OCI-LY7 (cell line): ENCODE data around the gene CPLX3. TPM values are rescaled to one million over a fixed set of nuclear protein-coding genes. Genes with fewer than 3 reads are reported as not detected.

Experiments
- BruUV-seq: library from RNA; stranded (reverse); fragments of 400-500 nt; replicated peaks from 2 replicates; lab custom pipeline; 2021; lab: Mats Ljungman, UMichigan
- CTCF ChIA-PET: fragments of 300-600 bp; sonication (Branson Sonifier 250); formaldehyde crosslinking; loops from one replicate; lab custom pipeline; 2022; ENCODE audit warnings: antibody characterized with exemption; ENCODE audit not compliant: unreplicated experiment; lab: Charles Lee
- POLR2A ChIA-PET: fragments of 300-600 bp; sonication (Branson Sonifier 250); formaldehyde crosslinking; loops from one replicate; lab custom pipeline; 2022; ENCODE audit warnings: antibody characterized with exemption; lab: Charles Lee
- DNase-seq: peaks from one replicate; pipeline ENCODE4 v3.0.0-alpha.2; 2015; ENCODE audit warnings: low spot score
- H2AFZ ChIP-seq: fragments of 200-600 bp; sonication (generic), shearing (Covaris generic); 2 replicates; pipeline ENCODE4 v1.6.1; 2014; ENCODE audit warnings: mild to moderate bottlenecking, antibody characterized with exemption, low read length, moderate library complexity
- H3K27ac ChIP-seq: fragments of 200-600 bp; sonication (generic); 2 replicates; pipeline ENCODE4 v1.5.1; 2014; ENCODE audit warnings: mixed run types, low read depth, mild to moderate bottlenecking, moderate library complexity, low read length, inconsistent platforms; ENCODE audit not compliant: poor library complexity, severe bottlenecking
- H3K36me3 ChIP-seq: fragments of 200-600 bp; sonication (generic); 2 replicates; pipeline ENCODE4 v1.6.1; 2014; ENCODE audit warnings: mild to moderate bottlenecking, antibody characterized with exemption, low read length, moderate library complexity, mixed read lengths; ENCODE audit not compliant: insufficient read depth
- H3K4me1 ChIP-seq: fragments of 200-600 bp; sonication (generic); 2 replicates; pipeline ENCODE4 v1.5.1; 2014; ENCODE audit warnings: mild to moderate bottlenecking, low read length; ENCODE audit not compliant: insufficient read depth, poor library complexity, severe bottlenecking
- H3K4me2 ChIP-seq: fragments of 200-600 bp; sonication (generic); 2 replicates; pipeline ENCODE4 v1.6.1; 2014; ENCODE audit warnings: mild to moderate bottlenecking, low read length
- H3K4me3 ChIP-seq: fragments of 200-600 bp; sonication (generic); 2 replicates; pipeline ENCODE4 v1.5.1; 2014; ENCODE audit warnings: mild to moderate bottlenecking, low read depth, low read length; ENCODE audit not compliant: poor library complexity, severe bottlenecking
- H3K79me2 ChIP-seq: fragments of 200-600 bp; sonication (generic); 2 replicates; pipeline ENCODE4 v1.6.1; 2016; ENCODE audit warnings: low read depth, mild to moderate bottlenecking, low read length, moderate library complexity, mixed read lengths; ENCODE audit not compliant: insufficient read depth
- H3K9me2 ChIP-seq: fragments of 200-600 bp; sonication (generic); 2 replicates; pipeline ENCODE4 v1.6.1; 2016; ENCODE audit warnings: mild to moderate bottlenecking, low read length, mixed read lengths; ENCODE audit not compliant: insufficient read depth
- H3K9me3 ChIP-seq: fragments of 200-600 bp; sonication (generic); 2 replicates; pipeline ENCODE4 v1.6.1; 2014; ENCODE audit warnings: mild to moderate bottlenecking, mixed run types, low read length, mixed read lengths
- H4K20me1 ChIP-seq: fragments of 200-600 bp; sonication (generic); 2 replicates; pipeline ENCODE4 v1.6.1; 2014; ENCODE audit warnings: mild to moderate bottlenecking, antibody characterized with exemption, low read length, moderate library complexity, mixed read lengths; ENCODE audit not compliant: insufficient read depth
- CTCF ChIP-seq: fragments of 200-600 bp; sonication (generic); conservative IDR thresholded peaks from 2 replicates; pipeline ENCODE4 v1.5.1; 2014; ENCODE audit warnings: mild to moderate bottlenecking, antibody characterized with exemption, low read length, moderate library complexity, mixed read lengths
- EZH2phosphoT487 ChIP-seq: fragments of 200-600 bp; sonication (generic); IDR thresholded peaks from 2 replicates; pipeline ENCODE4 v1.6.1; 2018; ENCODE audit warnings: low read depth, borderline replicate concordance, mild to moderate bottlenecking, mixed run types, antibody characterized with exemption, low read length, moderate library complexity, mixed read lengths
- intact Hi-C: fragments of 100-400 bp; cut with micrococcal nuclease; formaldehyde crosslinking; loops from one replicate; pipeline ENCODE4 v1.10.0; 2022; ENCODE audit not compliant: unreplicated experiment
- total RNA-seq, 2 experiments: library from RNA; depleted of rRNA in 1 of 2; stranded (reverse); fragments of >200 nt in 1 of 2; shearing (Covaris generic) in 1 of 2; gene quantifications; 2 replicates each; pipeline ENCODE4 v1.2.3, GENCODE V29; 2014 to 2022

The CPLX3 gene
- total RNA-seq, 2 experiments from 2014 or later = 0.35 to 1.5 TPM

- Histone ChIP-seq H3K9me2 (no peaks in the 10 kb centered on the region), H2AFZ (peak within 1 kb of the TSS; percentile 70), H3K4me1 (peaks cover 38% of the 10 kb centered on the region), H4K20me1 (peaks cover 5% of the 10 kb centered on the region), H3K4me2 (peak within 1 kb of the TSS; percentile 82), H3K4me3 (peak within 1 kb of the TSS; percentile 74), H3K36me3 (peaks cover 17% of the 10 kb centered on the region), H3K79me2 (peaks cover 43% of the 10 kb centered on the region), H3K9me3 (peaks cover 8% of the 10 kb centered on the region), H3K27ac (peak within 1 kb of the TSS; percentile 49)
- BruUV-seq = no TSS peak
- CTCF ChIA-PET = no interaction called here
- POLR2A ChIA-PET = interaction anchor here (1.1 to 2.5 kb wide), 2 partner anchors 10 to 17 kb away, joined by 3 to 8 read pairs; partner anchors contain the start of gene MPI
- DNase-seq = peak; percentile 96
- intact Hi-C loops = loop anchor here (2.0 kb wide), 1 partner anchor 16 kb away; no protein-coding TSS in a partner anchor
- TF ChIP-seq CTCF (no peak), EZH2phosphoT487 (no peak)
Observed at GRCh38 chr15:74873036-74873755, 46.8 kb downstream of the CPLX3 start, which contains the start of gene SCAMP2. Gene SCAMP2 (minus strand): TSS chr15:74873365. CDS start chr15:74873255, 110 bp downstream.

DNA sequence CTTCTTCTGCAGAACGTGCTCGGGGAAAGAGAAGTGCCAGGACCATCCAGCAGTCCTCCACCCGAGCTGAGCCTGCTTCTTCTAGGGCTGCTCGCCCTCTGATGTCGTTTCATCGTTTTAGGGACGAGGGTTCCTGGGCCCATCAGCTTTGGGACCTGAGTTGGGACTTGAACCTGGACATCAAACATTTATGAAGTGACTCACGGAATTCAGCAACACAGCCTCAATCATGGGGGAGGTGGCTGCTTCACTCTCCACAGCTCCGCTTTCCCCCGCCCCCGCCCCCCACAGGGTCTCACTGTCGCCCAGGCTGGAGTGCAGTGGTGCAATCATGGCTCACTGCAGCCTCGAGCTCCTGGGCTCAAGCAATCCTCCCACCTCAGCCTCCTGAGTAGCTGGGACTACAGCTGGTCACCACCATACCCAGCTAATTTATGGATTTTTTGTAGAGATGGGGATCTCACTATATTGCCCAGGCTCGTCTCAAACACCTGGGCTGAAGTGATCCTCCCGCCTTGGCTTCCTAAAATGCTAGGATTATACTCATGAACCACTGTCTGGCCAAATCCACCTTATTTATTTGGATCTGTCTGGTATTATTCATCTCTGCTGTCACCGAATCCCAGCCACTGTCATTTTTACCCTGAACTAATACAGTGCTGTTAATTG lies 47.5 kb downstream of the CPLX3 start:
- TF ChIP-seq CTCF = no peak
- no peak for TF ChIP-seq EZH2phosphoT487
- CTCF ChIA-PET = interaction anchor here (0.6 kb wide), 1 partner anchor 56 kb away, joined by 3 read pairs; no protein-coding TSS in a partner anchor
- H3K4me3 ChIP-seq = peak overlapping the region; percentile 74
- peaks cover 5% of the 10 kb centered on the region for H4K20me1 ChIP-seq
- peak overlapping the region; percentile 79 for H3K4me2 ChIP-seq
- H3K9me3 ChIP-seq = 0 out of 2 replicates have a peak, but pooled peaks cover 1% of the 10 kb centered on the region
- H3K4me1 ChIP-seq = peaks cover 38% of the 10 kb centered on the region
- H2AFZ ChIP-seq = peak overlapping the region; percentile 70
- no peaks in the 10 kb centered on the region for H3K9me2 ChIP-seq
- peaks cover 10% of the 10 kb centered on the region for H3K36me3 ChIP-seq
- no peak overlapping the region for H3K27ac ChIP-seq
- POLR2A ChIA-PET = interaction anchor here (0.5 to 2.5 kb wide), 4 partner anchors 10 to 146 kb away, joined by 3 to 8 read pairs (median 6); partner anchors contain the start of gene MPI
- peak; percentile 37 for DNase-seq
- no TSS peak for BruUV-seq
- peaks cover 38% of the 10 kb centered on the region for H3K79me2 ChIP-seq
- intact Hi-C loops = loop anchor here (2.0 kb wide), 1 partner anchor 17 kb away; no protein-coding TSS in a partner anchor
